ENCODE data around the gene MYO7B.

MYO7B gene

GRCh38 chr2:127535422-127535901 is at the start of gene MYO7B:
MYO7B (plus strand) TSS chr2:127535683; CDS start chr2:127559723, 24,040 bp downstream.
- DNase-seq (ENCODE audit: low read depth, low spot score): no peak

GRCh38 chr2:127485694-127486071 is 49.8 kb upstream of the MYO7B start:
- no peak for DNase-seq (ENCODE audit: low read depth, low spot score)

GRCh38 chr2:127486247-127487058 is 49.0 kb upstream of the MYO7B start:
- DNase-seq (ENCODE audit: low read depth, low spot score): no peak

GRCh38 chr2:127490283-127490682 is 45.2 kb upstream of the MYO7B start:
- no peak for DNase-seq (ENCODE audit: low read depth, low spot score)

- no peak for DNase-seq (ENCODE audit: low read depth, low spot score)
These were observed 37.1 kb upstream of the MYO7B start for GRCh38 chr2:127498386-127498785.

GRCh38 chr2:127503491-127503890 is 32.0 kb upstream of the MYO7B start:
- DNase-seq (ENCODE audit: low read depth, low spot score): no peak

GRCh38 chr2:127504552-127505430 is 30.7 kb upstream of the MYO7B start:
- DNase-seq (ENCODE audit: low read depth, low spot score): no peak

GRCh38 chr2:127506510-127506909 is 29.0 kb upstream of the MYO7B start:
- DNase-seq (ENCODE audit: low read depth, low spot score): no peak

GRCh38 chr2:127508023-127508630 is 27.4 kb upstream of the MYO7B start:
- DNase-seq (ENCODE audit: low read depth, low spot score): peak; percentile 7

- DNase-seq (ENCODE audit: low read depth, low spot score): peak; percentile 92
These were observed 26.9 kb upstream of the MYO7B start for GRCh38 chr2:127508631-127509034.

- no peak for DNase-seq (ENCODE audit: low read depth, low spot score)
These were observed 25.4 kb upstream of the MYO7B start for GRCh38 chr2:127510073-127510472.

GRCh38 chr2:127511090-127511695 is 24.3 kb upstream of the MYO7B start:
- DNase-seq (ENCODE audit: low read depth, low spot score): no peak

- no peak for DNase-seq (ENCODE audit: low read depth, low spot score)
These were observed 23.6 kb upstream of the MYO7B start for GRCh38 chr2:127511917-127512316.

GRCh38 chr2:127512362-127512761 is 23.1 kb upstream of the MYO7B start:
- DNase-seq (ENCODE audit: low read depth, low spot score): no peak

GRCh38 chr2:127514076-127514475 is 21.4 kb upstream of the MYO7B start:
- DNase-seq (ENCODE audit: low read depth, low spot score): no peak

GRCh38 chr2:127514485-127514884 is 21.0 kb upstream of the MYO7B start:
- no peak for DNase-seq (ENCODE audit: low read depth, low spot score)

- DNase-seq (ENCODE audit: low read depth, low spot score): no peak
These were observed 20.0 kb upstream of the MYO7B start for GRCh38 chr2:127515383-127515915.

- DNase-seq (ENCODE audit: low read depth, low spot score): no peak
These were observed 19.3 kb upstream of the MYO7B start for GRCh38 chr2:127516041-127516762.

- no peak for DNase-seq (ENCODE audit: low read depth, low spot score)
These were observed 18.0 kb upstream of the MYO7B start for GRCh38 chr2:127517465-127517864.

GRCh38 chr2:127520424-127520823 is 15.1 kb upstream of the MYO7B start:
- no peak for DNase-seq (ENCODE audit: low read depth, low spot score)

Data from brain pericyte (primary cell).